Measurements from ENCODE around the gene TUBB2B.

GRCh38 chr6:3183066-3183465 is 44.4 kb downstream of the TUBB2B start:
- TF ChIP-seq CTCF (IDR thresholded peaks at IDR 0.05; ENCODE audit: poor library complexity, severe bottlenecking) (no peak), POLR2AphosphoS5 (IDR thresholded peaks at IDR 0.05) (no peak), MXI1 (conservative IDR thresholded peaks at IDR 0.05; ENCODE audit: poor library complexity, severe bottlenecking) (no peak), SMC3 (conservative IDR thresholded peaks at IDR 0.05; ENCODE audit: poor library complexity) (no peak)
